K562 treated with DMSO at 1 percent for 4 hours (cell line): ENCODE data around the gene PGRMC2. TPM values are rescaled to one million over a fixed set of nuclear protein-coding genes. Genes with fewer than 3 reads are reported as not detected.

ENCODE experiments used
- total RNA-seq: library from RNA; unstranded; fragments of 300-600 nt; gene quantifications from 2 replicates; pipeline ENCODE4 v1.2.3, GENCODE V29; 2022; ENCODE audit not compliant: insufficient read depth

Gene PGRMC2
- 11.5 and 13.8 TPM in 2 replicates for total RNA-seq

GRCh38 chr4:128287141-128287870 lies at the start of gene PGRMC2:
TSS of gene PGRMC2 (minus strand) at chr4:128287813. CDS start at chr4:128287790, 23 bp downstream.

Other genes starting within 250 kb of the PGRMC2 start
- 17.7 and 20.5 TPM in 2 replicates for gene LARP1B, start 226.5 kb downstream of the PGRMC2 start, total RNA-seq